ENCODE data around the gene TUBA1C.
"Not testable (repeated sequence)": the region's sequence is repeated elsewhere in the genome, so short reads cannot be mapped to it uniquely, and the experiment has no call there.

Gene TUBA1C

GRCh38 chr12:49320411-49321103 lies 55.7 kb downstream of the TUBA1C start:
- not testable (repeated sequence) for DNase-seq

GRCh38 chr12:49322367-49322707 lies 57.5 kb downstream of the TUBA1C start:
- no peak for DNase-seq

- DNase-seq: peak; percentile 100
Measured at GRCh38 chr12:49322708-49323523, 58.0 kb downstream of the TUBA1C start, which contains the start of gene TROAP. Gene TROAP, plus strand, starts transcription at chr12:49323255. Its CDS starts 354 bp downstream, at chr12:49323609.

- no peak for DNase-seq
Measured at GRCh38 chr12:49323524-49324097, 58.7 kb downstream of the TUBA1C start.

All from hematopoietic multipotent progenitor cell treated with erythropoietin and hydrocortisone succinate and interleukin-3 and kit ligand, for 4 days (in vitro differentiated cells).